ENCODE measurements around the gene FGF6.

DNA sequence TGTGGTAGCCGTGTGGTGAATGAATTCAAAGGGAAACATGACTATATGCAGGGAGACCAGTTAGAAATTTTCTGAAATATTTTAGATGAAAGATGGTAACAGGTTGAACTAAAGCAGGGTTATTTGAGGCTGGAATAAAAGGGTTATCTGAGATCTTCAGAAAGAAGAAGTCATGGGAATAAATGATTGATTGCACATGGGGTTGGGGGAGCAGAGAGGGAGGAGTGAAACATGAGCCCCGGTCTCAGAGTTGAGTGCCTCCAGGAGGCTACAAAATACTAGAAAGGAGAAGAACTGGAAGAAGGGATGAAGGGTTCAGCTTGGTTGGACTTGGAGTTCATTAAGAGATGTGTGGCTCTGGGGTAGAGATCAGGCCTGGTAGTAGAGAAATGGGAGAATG lies 49.8 kb downstream of the FGF6 start:
- TF ChIP-seq, protein P1, sequence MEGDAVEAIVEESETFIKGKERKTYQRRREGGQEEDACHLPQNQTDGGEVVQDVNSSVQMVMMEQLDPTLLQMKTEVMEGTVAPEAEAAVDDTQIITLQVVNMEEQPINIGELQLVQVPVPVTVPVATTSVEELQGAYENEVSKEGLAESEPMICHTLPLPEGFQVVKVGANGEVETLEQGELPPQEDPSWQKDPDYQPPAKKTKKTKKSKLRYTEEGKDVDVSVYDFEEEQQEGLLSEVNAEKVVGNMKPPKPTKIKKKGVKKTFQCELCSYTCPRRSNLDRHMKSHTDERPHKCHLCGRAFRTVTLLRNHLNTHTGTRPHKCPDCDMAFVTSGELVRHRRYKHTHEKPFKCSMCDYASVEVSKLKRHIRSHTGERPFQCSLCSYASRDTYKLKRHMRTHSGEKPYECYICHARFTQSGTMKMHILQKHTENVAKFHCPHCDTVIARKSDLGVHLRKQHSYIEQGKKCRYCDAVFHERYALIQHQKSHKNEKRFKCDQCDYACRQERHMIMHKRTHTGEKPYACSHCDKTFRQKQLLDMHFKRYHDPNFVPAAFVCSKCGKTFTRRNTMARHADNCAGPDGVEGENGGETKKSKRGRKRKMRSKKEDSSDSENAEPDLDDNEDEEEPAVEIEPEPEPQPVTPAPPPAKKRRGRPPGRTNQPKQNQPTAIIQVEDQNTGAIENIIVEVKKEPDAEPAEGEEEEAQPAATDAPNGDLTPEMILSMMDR (IDR thresholded peaks at IDR 0.05; ENCODE audit: insufficient read depth, low read depth, low read length), result no peak
- TF ChIP-seq EZH2 (IDR thresholded peaks at IDR 0.05; ENCODE audit: insufficient read depth, low read length), result no peak
